HepG2 (cell line): ENCODE results near the gene RAET1L. TPM values are rescaled to one million over a fixed set of nuclear protein-coding genes. Genes with fewer than 3 reads are reported as not detected.
A peak's percentile ranks its signal among the peaks of the same experiment; 100 is the strongest.

Experiments used
- ATF7-NPFF ChIP-seq: sonication (generic); formaldehyde crosslinking; IDR thresholded peaks from 2 replicates; pipeline ENCODE4 v1.8.1; 2023; ENCODE audit warnings: mild to moderate bottlenecking, low read depth, missing genetic modification reagents, moderate library complexity
- CTCF ChIP-seq: sonication (generic); formaldehyde crosslinking; IDR thresholded peaks from 2 replicates; pipeline ENCODE4 v1.5.0; 2020; ENCODE audit warnings: mild to moderate bottlenecking, missing genetic modification reagents, moderate library complexity
- DMTF1 ChIP-seq: sonication (generic); formaldehyde crosslinking; IDR thresholded peaks from 2 replicates; pipeline ENCODE4 v1.4.0; 2020; ENCODE audit warnings: mild to moderate bottlenecking, missing genetic modification reagents
- E2F2 ChIP-seq: sonication (generic); formaldehyde crosslinking; IDR thresholded peaks from 2 replicates; pipeline ENCODE4 v1.4.0; 2020; ENCODE audit warnings: missing genetic modification reagents, borderline replicate concordance
- EED ChIP-seq: sonication (generic); formaldehyde crosslinking; IDR thresholded peaks from 2 replicates; pipeline ENCODE4 v1.5.0; 2020; ENCODE audit warnings: mild to moderate bottlenecking, missing genetic modification reagents
- KDM1A ChIP-seq: IDR thresholded peaks from 2 replicates; pipeline ENCODE4 v1.6.1; 2016; ENCODE audit warnings: missing compliant biosample characterization
- MAX ChIP-seq: IDR thresholded peaks from 2 replicates; pipeline ENCODE4 v1.6.1; 2012; ENCODE audit warnings: inconsistent platforms
- RFX3 ChIP-seq: IDR thresholded peaks from 2 replicates; pipeline ENCODE4 v1.6.1; 2016; ENCODE audit warnings: missing biosample characterization, missing genetic modification reagents
- SAP130 ChIP-seq: IDR thresholded peaks from 2 replicates; pipeline ENCODE4 v1.6.1; 2016; ENCODE audit warnings: low read depth
- SATB2 ChIP-seq: sonication (generic); formaldehyde crosslinking; IDR thresholded peaks from 2 replicates; pipeline ENCODE4 v1.5.0; 2020; ENCODE audit warnings: missing genetic modification reagents
- SP5 ChIP-seq: IDR thresholded peaks from 2 replicates; pipeline ENCODE4 v1.6.1; 2016; ENCODE audit warnings: low read depth, borderline replicate concordance
- STAG1 ChIP-seq: sonication (generic); formaldehyde crosslinking; IDR thresholded peaks from 2 replicates; pipeline ENCODE4 v1.4.0; 2020; ENCODE audit warnings: missing genetic modification reagents
- SYNCRIP ChIP-seq: fragments of 200-400 bp; formaldehyde crosslinking; IDR thresholded peaks from 2 replicates; pipeline ENCODE4 v1.6.1; 2018; ENCODE audit warnings: mild to moderate bottlenecking, low read depth, low read length; ENCODE audit not compliant: insufficient read depth
- TERF1 ChIP-seq: sonication (generic); formaldehyde crosslinking; IDR thresholded peaks from 2 replicates; pipeline ENCODE4 v1.8.0; 2022; ENCODE audit warnings: mild to moderate bottlenecking, missing genetic modification reagents, moderate library complexity
- ZBTB1 ChIP-seq: sonication (generic); formaldehyde crosslinking; IDR thresholded peaks from 2 replicates; pipeline ENCODE4 v1.4.0; 2020; ENCODE audit warnings: missing genetic modification reagents, borderline replicate concordance
- ZBTB49 ChIP-seq: sonication (generic); formaldehyde crosslinking; IDR thresholded peaks from 2 replicates; pipeline ENCODE4 v1.4.0; 2020; ENCODE audit warnings: missing genetic modification reagents, borderline replicate concordance
- ZNF296 ChIP-seq: sonication (generic); formaldehyde crosslinking; conservative IDR thresholded peaks from 2 replicates; pipeline ENCODE4 v1.5.0; 2020; ENCODE audit warnings: mild to moderate bottlenecking, missing genetic modification reagents
- ZNF432 ChIP-seq: sonication (generic); formaldehyde crosslinking; IDR thresholded peaks from 2 replicates; pipeline ENCODE4 v1.5.0; 2020; ENCODE audit warnings: missing genetic modification reagents, mild to moderate bottlenecking, borderline replicate concordance
- ZNF678 ChIP-seq: sonication (generic); formaldehyde crosslinking; IDR thresholded peaks from 2 replicates; pipeline ENCODE4 v1.4.0; 2020; ENCODE audit warnings: mild to moderate bottlenecking, missing genetic modification reagents
- ZNF782 ChIP-seq: sonication (generic); formaldehyde crosslinking; IDR thresholded peaks from 2 replicates; pipeline ENCODE4 v1.4.0; 2020; ENCODE audit warnings: missing genetic modification reagents, mild to moderate bottlenecking, borderline replicate concordance
- polyA plus RNA-seq, 8 experiments: library from polyadenylated mRNA; depleted of rRNA in 3 of 8; stranded (reverse) in 7 of 8; unstranded in 1 of 8; fragments of >200 nt; fragmentation: Illumina TruSeq in 4 of 8; extraction: Trizol in 4 of 8; gene quantifications; 2 replicates each; pipeline versions ENCODE4 v1.2.1 to v1.2.3, GENCODE V29; 2011 to 2016; ENCODE audit warnings: low read depth in 4 of 8, missing spikeins in 1 of 8, mixed read lengths in 1 of 8; ENCODE audit not compliant: insufficient read depth in 1 of 8
- total RNA-seq, 5 experiments: library from RNA; depleted of rRNA; stranded (reverse); fragments of >200 nt; fragmentation: Illumina TruSeq; extraction: Trizol; gene quantifications; 2 replicates each; pipeline ENCODE4 v1.2.3, GENCODE V29; 2016; ENCODE audit warnings: low read depth in 1 of 5

RAET1L gene
- total and polyA plus RNA-seq, 2 of the 13 experiments (the other 11 are each of a cell fraction or from before 2014, with no cell fraction given), result not detected

GRCh38 chr6:150004783-150005717 lies 20.3 kb downstream of the RAET1L start (continued):
- TF ChIP-seq ZNF432 (CRISPR knock-in tag) (no peak), ZBTB1 (CRISPR knock-in tag) (no peak), E2F2 (CRISPR knock-in tag) (no peak), SYNCRIP (no peak), ZNF782 (CRISPR knock-in tag) (no peak), ATF7-NPFF (CRISPR knock-in tag) (peak; percentile 68), SAP130 (CRISPR knock-in tag) (peak; percentile 66), CTCF (CRISPR knock-in tag) (no peak), SP5 (CRISPR knock-in tag) (peak; percentile 87; the same call in 1 of the 2 replicates), STAG1 (no peak), DMTF1 (no peak), TERF1 (CRISPR knock-in tag) (no peak), KDM1A (CRISPR knock-in tag) (no peak), RFX3 (CRISPR knock-in tag) (no peak), MAX (peak; percentile 76), EED (CRISPR knock-in tag) (0 out of 2 replicates have a peak, but pooled peaks have one; percentile 26), SATB2 (CRISPR knock-in tag) (no peak), ZBTB49 (no peak), ZNF296 (no peak), ZNF678 (CRISPR knock-in tag) (no peak)
